Endothelial cell of umbilical vein (primary cell): ENCODE results near the gene HOXB7. TPM values are rescaled to one million over a fixed set of nuclear protein-coding genes. Genes with fewer than 3 reads are reported as not detected.

Experiments used
- BruUV-seq: library from RNA; stranded (reverse); fragments of 400-500 nt; replicated peaks from 2 replicates; lab custom pipeline; 2021; lab: Mats Ljungman, UMichigan
- CTCF ChIA-PET: fragments of 300-600, 350-600 bp; sonication (Branson Sonifier 250); formaldehyde crosslinking; loops from one replicate; lab custom pipeline; 2021; ENCODE audit warnings: antibody characterized with exemption, inconsistent platforms; lab: Charles Lee
- POLR2A ChIA-PET: fragments of 300-600, 350-600 bp; sonication (Branson Sonifier 250); formaldehyde crosslinking; loops from one replicate; lab custom pipeline; 2021; ENCODE audit warnings: antibody characterized with exemption, inconsistent platforms; lab: Charles Lee
- DNase-seq: peaks from one replicate; pipeline ENCODE4 v3.0.0-alpha.2; 2011; ENCODE audit warnings: low read depth, low spot score
- FAIRE-seq: peaks from 2 replicates; lab custom pipeline; 2011; peaks lifted over from hg19 to GRCh38; lab: Jason Lieb, UNC
- H2AFZ ChIP-seq: 2 replicates; pipeline ENCODE4 v1.6.0; 2012; ENCODE audit warnings: low read depth, low read length, control low read depth, inconsistent platforms
- H3K27ac ChIP-seq: 2 replicates; pipeline ENCODE4 v1.5.1; 2011; ENCODE audit warnings: low read depth, mild to moderate bottlenecking, control low read depth, low read length, moderate library complexity; ENCODE audit not compliant: insufficient read depth
- H3K27me3 ChIP-seq, 2 experiments: 2 replicates each; pipeline versions ENCODE4 v1.6.0 to v1.6.1; 2011; ENCODE audit warnings: low read length in 2 of 2, mixed read lengths in 1 of 2; ENCODE audit not compliant: control insufficient read depth in 2 of 2, insufficient read depth in 2 of 2
- H3K36me3 ChIP-seq, 2 experiments: 2 replicates in 1 of 2; 3 replicates in 1 of 2; pipeline ENCODE4 v1.5.1; 2011; ENCODE audit warnings: low read length in 2 of 2, mild to moderate bottlenecking in 1 of 2, moderate library complexity in 1 of 2; ENCODE audit not compliant: control insufficient read depth in 2 of 2, insufficient read depth in 2 of 2; ENCODE audit errors: extremely low read depth in 1 of 2
- H3K4me1 ChIP-seq: 3 replicates; pipeline ENCODE4 v1.5.1; 2011; ENCODE audit warnings: mild to moderate bottlenecking, low read length; ENCODE audit not compliant: control insufficient read depth, insufficient read depth; ENCODE audit errors: extremely low read depth
- H3K4me2 ChIP-seq: 2 replicates; pipeline ENCODE4 v1.6.1; 2011; ENCODE audit warnings: low read length, control low read depth, mixed read lengths; ENCODE audit not compliant: insufficient read depth
- H3K4me3 ChIP-seq, 3 experiments: fragments of 200-600 bp in 1 of 3; sonication (generic), shearing (Covaris generic) in 1 of 3; replicated peaks in 1 of 3; 2 replicates each; pipeline ENCODE4 v1.5.1; 2011 to 2016; ENCODE audit warnings: control low read depth in 3 of 3, low read length in 3 of 3, mild to moderate bottlenecking in 2 of 3, inconsistent platforms in 1 of 3, low read depth in 1 of 3, moderate library complexity in 1 of 3; ENCODE audit not compliant: insufficient read depth in 1 of 3
- H3K79me2 ChIP-seq: 2 replicates; pipeline ENCODE4 v1.6.0; 2012; ENCODE audit warnings: low read length, inconsistent platforms; ENCODE audit not compliant: control insufficient read depth, insufficient read depth
- H3K9ac ChIP-seq: replicated peaks from 2 replicates; pipeline ENCODE3; 2011; ENCODE audit warnings: low read length, control low read depth; ENCODE audit not compliant: insufficient read depth; ENCODE audit errors: extremely low read depth
- H3K9me1 ChIP-seq: replicated peaks from 3 replicates; pipeline ENCODE4 v1.6.0; 2011; ENCODE audit warnings: mild to moderate bottlenecking, low read length; ENCODE audit not compliant: control insufficient read depth, insufficient read depth; ENCODE audit errors: extremely low read depth
- H3K9me3 ChIP-seq: replicated peaks from 2 replicates; pipeline ENCODE4 v1.5.1; 2012; ENCODE audit warnings: low read length, inconsistent platforms; ENCODE audit not compliant: control insufficient read depth, insufficient read depth
- H4K20me1 ChIP-seq: replicated peaks from 2 replicates; pipeline ENCODE3; 2011; ENCODE audit warnings: mild to moderate bottlenecking, low read length; ENCODE audit not compliant: control insufficient read depth, insufficient read depth; ENCODE audit errors: extremely low read depth
- EZH2 ChIP-seq: IDR thresholded peaks from 2 replicates; pipeline ENCODE4 v1.6.1; 2012; ENCODE audit warnings: borderline replicate concordance, low read depth, mild to moderate bottlenecking, moderate library complexity, low read length, inconsistent platforms; ENCODE audit not compliant: severe bottlenecking
- FOS ChIP-seq: IDR thresholded peaks from 2 replicates; pipeline ENCODE4 v1.6.1; 2011; ENCODE audit warnings: mild to moderate bottlenecking, low read length, moderate library complexity, borderline replicate concordance; ENCODE audit not compliant: insufficient read depth
- GATA2 ChIP-seq: IDR thresholded peaks from 2 replicates; pipeline ENCODE4 v1.7.0; 2011; ENCODE audit warnings: low read depth, mild to moderate bottlenecking, moderate library complexity, mixed read lengths, low read length; ENCODE audit not compliant: insufficient read length, insufficient read depth
- JUN ChIP-seq: IDR thresholded peaks from 2 replicates; pipeline ENCODE4 v1.6.1; 2011; ENCODE audit warnings: borderline replicate concordance, low read depth; ENCODE audit not compliant: insufficient read length, insufficient read depth
- MAX ChIP-seq: IDR thresholded peaks from 2 replicates; pipeline ENCODE4 v1.6.1; 2011; ENCODE audit not compliant: insufficient read depth, insufficient read length
- MYC ChIP-seq: IDR thresholded peaks from one replicate; pipeline ENCODE4 v1.6.1; 2011; ENCODE audit warnings: mild to moderate bottlenecking, low read depth, low read length
- POLR2A ChIP-seq: IDR thresholded peaks from 2 replicates; pipeline ENCODE4 v1.6.1; 2012; ENCODE audit warnings: low read depth, mild to moderate bottlenecking, control low read depth, low read length
- POLR2AphosphoS5 ChIP-seq: IDR thresholded peaks from 2 replicates; pipeline ENCODE4 v1.6.1; 2012; ENCODE audit warnings: low read depth, mild to moderate bottlenecking, control low read depth, low read length, moderate library complexity; ENCODE audit not compliant: insufficient read depth
- dilution Hi-C: fragments of 300-500 bp; cut with MboI; formaldehyde crosslinking; loops from one replicate; pipeline ENCODE4 v1.15.0; 2019; ENCODE audit warnings: low sequenced_read_pairs; ENCODE audit not compliant: extremely low pct_ligation_motif_present
- intact Hi-C: fragments of 100-400 bp; cut with micrococcal nuclease; formaldehyde crosslinking; loops from one replicate; pipeline ENCODE4 v1.10.0; 2022
- polyA plus RNA-seq, 4 experiments: library from polyadenylated mRNA; depleted of rRNA in 3 of 4; stranded (reverse) in 3 of 4; unstranded in 1 of 4; fragments of >200 nt; gene quantifications; 2 replicates each; pipeline versions ENCODE4 v1.2.1 to v1.2.3, GENCODE V29; 2011 to 2012; ENCODE audit warnings: missing spikeins in 1 of 4
- total RNA-seq: library from RNA; stranded (reverse); gene quantifications from 2 replicates; pipeline ENCODE4 v1.2.3, GENCODE V29; 2021
- TF ChIP-seq, protein P1 (sequence below), 2 donors: IDR thresholded peaks; 1 replicate in 1 of 2; 2 replicates in 1 of 2; pipeline ENCODE4 v1.5.1; 2011; ENCODE audit warnings: low read length in 2 of 2, mild to moderate bottlenecking in 2 of 2, moderate library complexity in 2 of 2, control low read depth in 1 of 2, inconsistent platforms in 1 of 2, low read depth in 1 of 2; ENCODE audit not compliant: insufficient read depth in 1 of 2; ENCODE audit errors: extremely low read depth in 1 of 2

The HOXB7 gene
- total and polyA plus RNA-seq, 2 donors (not counting 3 experiments of a cell fraction or from before 2014, with no cell fraction given), result 23.5 to 24.5 TPM

DNA sequence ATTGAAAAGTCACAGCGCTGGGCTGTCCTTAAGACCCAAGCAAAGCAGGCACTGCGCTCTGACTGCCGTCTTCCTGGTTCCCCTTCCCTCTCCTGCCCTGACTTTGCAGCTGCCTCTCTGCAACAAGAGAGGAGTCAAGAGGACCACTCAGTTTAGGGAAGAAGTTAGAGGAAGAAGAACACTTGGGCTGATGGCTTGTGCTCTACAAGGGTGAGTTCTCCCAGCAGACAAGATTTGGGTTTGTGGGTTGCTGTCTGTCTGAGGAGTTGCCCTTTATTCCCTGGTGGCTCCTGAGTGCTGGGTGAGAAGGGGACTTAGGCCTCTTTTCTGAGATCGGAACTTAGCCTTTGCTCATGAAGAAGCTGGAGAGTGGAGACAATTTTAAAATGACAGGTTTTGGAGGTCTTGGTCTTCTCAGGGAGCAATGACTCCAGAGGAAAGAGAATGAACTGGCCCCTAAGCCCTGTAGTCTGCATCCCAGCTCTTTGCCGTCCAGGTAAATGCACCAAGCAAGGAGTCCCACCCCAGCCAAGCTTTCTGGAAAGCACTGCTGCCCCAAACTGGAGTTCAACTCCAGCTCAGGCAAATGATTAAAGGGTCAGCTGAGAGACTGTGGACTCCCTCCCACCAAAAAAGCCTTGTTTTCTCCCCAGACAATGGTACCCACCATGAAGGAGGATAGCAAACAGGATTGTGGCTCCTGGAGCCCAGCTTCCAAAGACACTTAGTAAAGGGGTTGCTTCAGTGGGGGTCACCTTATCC is 18.0 kb upstream of the HOXB7 start:
- Histone ChIP-seq H3K4me3 (no peak overlapping the region), H2AFZ (no peak overlapping the region), H3K9me1 (no peaks in the 10 kb centered on the region), H3K27me3 (peaks cover 64 to 96% of the 10 kb centered on the region in 2 experiments), H3K4me2 (no peak overlapping the region), H3K9ac (no peak overlapping the region), H3K79me2 (no peaks in the 10 kb centered on the region), H3K9me3 (no peaks in the 10 kb centered on the region), H3K36me3 (no peaks in the 10 kb centered on the region), H3K27ac (no peak overlapping the region), H3K4me1 (peaks cover 13% of the 10 kb centered on the region), H4K20me1 (no peaks in the 10 kb centered on the region)
- POLR2A ChIA-PET, result no interaction called here
- intact Hi-C loops (no loop called here), dilution Hi-C loops (no loop called here)
- FAIRE-seq (no peak), DNase-seq (no peak)
- CTCF ChIA-PET, result interaction anchor here (0.9 to 1.0 kb wide), 3 partner anchors 8 to 369 kb away, joined by 3 to 4 read pairs (median 3); no protein-coding TSS in a partner anchor
- no TSS peak for BruUV-seq
- TF ChIP-seq JUN (no peak), GATA2 (no peak), POLR2AphosphoS5 (no peak), POLR2A (no peak), MYC (no peak), EZH2 (no peak), FOS (no peak), MAX (no peak)
- TF ChIP-seq, protein P1, sequence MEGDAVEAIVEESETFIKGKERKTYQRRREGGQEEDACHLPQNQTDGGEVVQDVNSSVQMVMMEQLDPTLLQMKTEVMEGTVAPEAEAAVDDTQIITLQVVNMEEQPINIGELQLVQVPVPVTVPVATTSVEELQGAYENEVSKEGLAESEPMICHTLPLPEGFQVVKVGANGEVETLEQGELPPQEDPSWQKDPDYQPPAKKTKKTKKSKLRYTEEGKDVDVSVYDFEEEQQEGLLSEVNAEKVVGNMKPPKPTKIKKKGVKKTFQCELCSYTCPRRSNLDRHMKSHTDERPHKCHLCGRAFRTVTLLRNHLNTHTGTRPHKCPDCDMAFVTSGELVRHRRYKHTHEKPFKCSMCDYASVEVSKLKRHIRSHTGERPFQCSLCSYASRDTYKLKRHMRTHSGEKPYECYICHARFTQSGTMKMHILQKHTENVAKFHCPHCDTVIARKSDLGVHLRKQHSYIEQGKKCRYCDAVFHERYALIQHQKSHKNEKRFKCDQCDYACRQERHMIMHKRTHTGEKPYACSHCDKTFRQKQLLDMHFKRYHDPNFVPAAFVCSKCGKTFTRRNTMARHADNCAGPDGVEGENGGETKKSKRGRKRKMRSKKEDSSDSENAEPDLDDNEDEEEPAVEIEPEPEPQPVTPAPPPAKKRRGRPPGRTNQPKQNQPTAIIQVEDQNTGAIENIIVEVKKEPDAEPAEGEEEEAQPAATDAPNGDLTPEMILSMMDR (IDR thresholded peaks at IDR 0.05; ENCODE audit: extremely low read depth in 1 of 2, insufficient read depth in 1 of 2, low read depth in 1 of 2, low read length in 2 of 2), result no peak
